Measurements from ENCODE around the gene FNBP1.
"Not testable (repeated sequence)": the region's sequence is repeated elsewhere in the genome, so short reads cannot be mapped to it uniquely, and the experiment has no call there.

Gene FNBP1

GRCh38 chr9:130006952-130007351, 36.0 kb downstream of the FNBP1 start:
- peaks cover 84% of the 10 kb centered on the region for H3K36me3 Mint-ChIP-seq (ENCODE audit: insufficient read depth)
- peak overlapping the region; percentile 66 to 70 for H3K4me3 Mint-ChIP-seq
- H3K4me1 Mint-ChIP-seq (ENCODE audit: low read depth in 2 of 2), result peaks cover 54 to 78% of the 10 kb centered on the region in 2 donors
- peak overlapping the region; percentile 96 to 97 for H3K27ac Mint-ChIP-seq
- not testable (repeated sequence) for H3K27me3 Mint-ChIP-seq; H3K9me3 Mint-ChIP-seq; ATAC-seq (replicated peaks); DNase-seq

- peaks cover 88% of the 10 kb centered on the region for H3K36me3 Mint-ChIP-seq (ENCODE audit: insufficient read depth)
- peak overlapping the region; percentile 57 to 59 for H3K4me3 Mint-ChIP-seq
- H3K9me3 Mint-ChIP-seq, result no peaks in the 10 kb centered on the region
- DNase-seq (no peak), ATAC-seq (replicated peaks) (no peak)
- H3K27me3 Mint-ChIP-seq, result no peaks in the 10 kb centered on the region
- peak overlapping the region; percentile 93 to 97 for H3K27ac Mint-ChIP-seq
- H3K4me1 Mint-ChIP-seq (ENCODE audit: low read depth in 2 of 2), result peaks cover 54 to 71% of the 10 kb centered on the region in 2 donors
Observed at GRCh38 chr9:130003943-130004552, 38.9 kb downstream of the FNBP1 start.

- no peak for ATAC-seq (replicated peaks)
- Mint-ChIP-seq H3K27me3 (no peaks in the 10 kb centered on the region), H3K9me3 (no peaks in the 10 kb centered on the region), H3K27ac (peak overlapping the region; percentile 93 to 97), H3K4me3 (peak overlapping the region; percentile 53 to 59), H3K4me1 (ENCODE audit: low read depth in 2 of 2) (peaks cover 57 to 72% of the 10 kb centered on the region in 2 donors), H3K36me3 (ENCODE audit: insufficient read depth) (peaks cover 86% of the 10 kb centered on the region)
- no peak for DNase-seq
Observed at GRCh38 chr9:130002320-130002719, 40.7 kb downstream of the FNBP1 start.

GRCh38 chr9:130001190-130001589, 41.8 kb downstream of the FNBP1 start:
- DNase-seq, result no peak
- H3K4me1 Mint-ChIP-seq (ENCODE audit: low read depth in 2 of 2), result peaks cover 53 to 62% of the 10 kb centered on the region in 2 donors
- peak; percentile 58 for ATAC-seq (replicated peaks)

GRCh38 chr9:129999141-129999510, 43.9 kb downstream of the FNBP1 start:
- H3K9me3 Mint-ChIP-seq, result no peaks in the 10 kb centered on the region
- H3K4me3 Mint-ChIP-seq, result peak overlapping the region; percentile 12 to 55
- H3K36me3 Mint-ChIP-seq (ENCODE audit: insufficient read depth), result peaks cover 81% of the 10 kb centered on the region

More at GRCh38 chr9:130001190-130001589, 41.8 kb downstream of the FNBP1 start:
- Mint-ChIP-seq H3K36me3 (ENCODE audit: insufficient read depth) (peaks cover 83% of the 10 kb centered on the region), H3K9me3 (no peaks in the 10 kb centered on the region), H3K4me3 (peak overlapping the region; percentile 52 to 69), H3K27me3 (no peaks in the 10 kb centered on the region), H3K27ac (peak overlapping the region; percentile 88 to 97)

GRCh38 chr9:129998491-129999140, 44.4 kb downstream of the FNBP1 start:
- peak; percentile 48 for ATAC-seq (replicated peaks)
- H3K27ac Mint-ChIP-seq, result peak overlapping the region; percentile 95 to 97
- H3K36me3 Mint-ChIP-seq (ENCODE audit: insufficient read depth), result peaks cover 81% of the 10 kb centered on the region
- H3K4me3 Mint-ChIP-seq, result peak overlapping the region; percentile 12 to 55
- DNase-seq, result no peak
- peaks cover 64 to 65% of the 10 kb centered on the region in 2 donors for H3K4me1 Mint-ChIP-seq (ENCODE audit: low read depth in 2 of 2)
- no peaks in the 10 kb centered on the region for H3K9me3 Mint-ChIP-seq
- no peaks in the 10 kb centered on the region for H3K27me3 Mint-ChIP-seq

More at GRCh38 chr9:129999141-129999510, 43.9 kb downstream of the FNBP1 start:
- DNase-seq, result no peak
- H3K27me3 Mint-ChIP-seq, result no peaks in the 10 kb centered on the region
- H3K27ac Mint-ChIP-seq, result peak overlapping the region; percentile 95 to 97
- peaks cover 65 to 67% of the 10 kb centered on the region in 2 donors for H3K4me1 Mint-ChIP-seq (ENCODE audit: low read depth in 2 of 2)
- no peak for ATAC-seq (replicated peaks)

DNA sequence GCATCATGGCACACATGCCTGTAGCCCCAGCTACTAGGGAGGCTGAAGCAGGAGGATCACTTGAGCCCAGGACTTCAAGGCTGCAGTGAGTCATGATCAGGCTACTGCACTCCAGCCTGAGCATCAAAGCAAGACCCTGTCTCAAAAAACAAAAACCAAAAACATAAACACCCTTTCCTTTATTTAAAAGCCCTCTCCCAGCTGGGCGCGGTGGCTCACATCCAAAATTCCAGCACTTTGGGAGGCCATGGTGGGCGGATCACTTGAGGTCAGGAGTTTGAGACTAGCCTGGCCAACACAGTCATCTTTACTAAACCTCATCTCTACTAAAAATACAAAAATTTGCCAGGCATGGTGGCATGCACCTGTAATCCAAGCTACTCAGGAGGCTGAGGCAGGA, 45.3 kb downstream of the FNBP1 start:
- not testable (repeated sequence) for H3K27me3 Mint-ChIP-seq; DNase-seq; ATAC-seq (replicated peaks); H3K9me3 Mint-ChIP-seq
- Mint-ChIP-seq H3K36me3 (ENCODE audit: insufficient read depth) (peaks cover 84% of the 10 kb centered on the region), H3K27ac (peak overlapping the region; percentile 95 to 97), H3K4me1 (ENCODE audit: low read depth in 2 of 2) (peaks cover 56 to 58% of the 10 kb centered on the region in 2 donors), H3K4me3 (peak overlapping the region in 1 of 2 donors; percentile 34)

DNA sequence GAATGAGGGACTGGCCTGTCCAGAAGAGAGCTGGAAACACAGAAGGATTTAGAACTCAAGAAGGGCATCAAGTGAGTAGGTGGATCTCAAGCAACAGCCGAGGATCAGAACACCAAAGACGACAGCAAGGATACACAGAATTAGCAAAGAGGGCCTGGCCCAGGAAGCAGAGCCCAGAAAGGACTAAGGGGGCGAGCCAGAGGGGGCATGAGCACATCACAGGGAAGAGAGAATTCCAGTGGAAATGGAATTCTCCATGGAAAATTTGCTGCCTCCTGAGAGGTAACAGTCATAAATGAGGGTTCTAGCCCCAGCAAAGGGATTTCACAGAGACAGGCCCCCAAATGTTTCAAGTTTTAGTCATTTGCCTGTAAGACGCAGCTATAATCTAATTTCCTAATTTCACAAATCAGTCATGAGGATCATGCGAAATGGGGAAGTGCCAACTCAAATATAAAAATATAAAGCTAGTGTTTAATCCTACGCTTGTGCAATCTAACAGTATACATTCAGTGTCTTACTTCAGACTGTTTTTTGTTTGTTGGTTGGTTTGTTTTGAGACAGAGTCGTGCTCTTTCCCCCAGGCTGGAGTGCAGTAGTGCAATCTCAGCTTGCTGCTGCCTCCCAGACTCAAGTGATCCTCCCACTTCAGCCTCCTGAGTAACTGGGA, 46.7 kb downstream of the FNBP1 start:
- DNase-seq, result no peak
- ATAC-seq (replicated peaks), result no peak
- Mint-ChIP-seq H3K27ac (peak overlapping the region; percentile 91 to 95), H3K27me3 (no peaks in the 10 kb centered on the region), H3K4me1 (ENCODE audit: low read depth in 2 of 2) (peaks cover 56 to 60% of the 10 kb centered on the region in 2 donors), H3K9me3 (no peaks in the 10 kb centered on the region), H3K4me3 (peak overlapping the region; percentile 70 to 77), H3K36me3 (ENCODE audit: insufficient read depth) (peaks cover 86% of the 10 kb centered on the region)

- H3K36me3 Mint-ChIP-seq (ENCODE audit: insufficient read depth), result peaks cover 86% of the 10 kb centered on the region
- ATAC-seq (replicated peaks) (peak; percentile 43), DNase-seq (no peak)
- H3K4me1 Mint-ChIP-seq (ENCODE audit: low read depth in 2 of 2), result peaks cover 51 to 61% of the 10 kb centered on the region in 2 donors
- no peaks in the 10 kb centered on the region for H3K27me3 Mint-ChIP-seq
- H3K4me3 Mint-ChIP-seq, result peak overlapping the region; percentile 70 to 77
- no peaks in the 10 kb centered on the region for H3K9me3 Mint-ChIP-seq
- H3K27ac Mint-ChIP-seq, result peak overlapping the region; percentile 91 to 95
Observed at GRCh38 chr9:129995409-129996160, 47.4 kb downstream of the FNBP1 start.

DNA sequence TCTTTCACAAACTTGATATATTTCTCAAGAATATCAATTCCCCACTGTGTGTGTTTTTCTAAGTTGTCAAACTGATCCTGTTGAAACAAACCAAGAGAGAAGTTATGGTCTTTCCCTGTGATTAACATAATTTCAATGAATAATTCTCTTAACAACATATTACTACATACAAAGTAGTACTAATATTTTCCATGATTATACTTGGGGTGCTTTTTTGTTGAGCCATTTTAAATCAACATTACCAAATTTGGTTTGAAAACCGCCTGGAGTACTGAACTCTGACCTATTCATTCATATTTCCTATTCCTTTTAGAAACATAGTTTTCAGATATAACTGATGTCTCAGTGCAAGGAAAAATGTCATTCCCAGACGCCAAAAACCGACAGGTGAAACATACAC, 48.1 kb downstream of the FNBP1 start:
- no peaks in the 10 kb centered on the region for H3K9me3 Mint-ChIP-seq
- peaks cover 85% of the 10 kb centered on the region for H3K36me3 Mint-ChIP-seq (ENCODE audit: insufficient read depth)
- H3K4me3 Mint-ChIP-seq, result peak overlapping the region; percentile 70 to 77
- ATAC-seq (replicated peaks) (no peak), DNase-seq (no peak)
- H3K4me1 Mint-ChIP-seq (ENCODE audit: low read depth in 2 of 2), result peaks cover 50 to 60% of the 10 kb centered on the region in 2 donors
- no peaks in the 10 kb centered on the region for H3K27me3 Mint-ChIP-seq
- peak overlapping the region; percentile 91 to 95 for H3K27ac Mint-ChIP-seq

DNA sequence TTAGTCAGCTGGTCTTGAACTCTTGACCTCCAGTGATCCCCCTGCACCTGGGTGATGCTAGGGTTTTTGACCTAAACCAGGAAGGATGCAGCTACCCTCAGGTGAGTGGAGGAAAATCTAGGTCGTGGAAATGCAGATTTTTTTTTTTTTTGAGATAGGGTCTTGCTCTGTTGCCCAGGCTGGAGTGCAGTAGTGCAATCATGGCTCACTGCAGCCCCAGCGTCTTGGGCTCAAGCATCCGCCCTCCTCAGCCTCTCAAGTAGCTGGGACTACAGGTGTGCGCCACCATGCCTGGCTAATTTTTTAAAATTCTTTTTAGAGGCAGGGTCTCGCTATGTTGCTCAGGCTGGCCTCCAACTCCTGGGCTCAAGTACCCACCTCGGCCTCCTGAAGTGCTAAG, 51.9 kb downstream of the FNBP1 start:
- not testable (repeated sequence) for H3K27me3 Mint-ChIP-seq; ATAC-seq (replicated peaks); H3K9me3 Mint-ChIP-seq; DNase-seq
- H3K27ac Mint-ChIP-seq, result peak overlapping the region; percentile 75 to 96
- peaks cover 61% of the 10 kb centered on the region for H3K36me3 Mint-ChIP-seq (ENCODE audit: insufficient read depth)
- peak overlapping the region; percentile 61 to 73 for H3K4me3 Mint-ChIP-seq
- peaks cover 52 to 75% of the 10 kb centered on the region in 2 donors for H3K4me1 Mint-ChIP-seq (ENCODE audit: low read depth in 2 of 2)

DNA sequence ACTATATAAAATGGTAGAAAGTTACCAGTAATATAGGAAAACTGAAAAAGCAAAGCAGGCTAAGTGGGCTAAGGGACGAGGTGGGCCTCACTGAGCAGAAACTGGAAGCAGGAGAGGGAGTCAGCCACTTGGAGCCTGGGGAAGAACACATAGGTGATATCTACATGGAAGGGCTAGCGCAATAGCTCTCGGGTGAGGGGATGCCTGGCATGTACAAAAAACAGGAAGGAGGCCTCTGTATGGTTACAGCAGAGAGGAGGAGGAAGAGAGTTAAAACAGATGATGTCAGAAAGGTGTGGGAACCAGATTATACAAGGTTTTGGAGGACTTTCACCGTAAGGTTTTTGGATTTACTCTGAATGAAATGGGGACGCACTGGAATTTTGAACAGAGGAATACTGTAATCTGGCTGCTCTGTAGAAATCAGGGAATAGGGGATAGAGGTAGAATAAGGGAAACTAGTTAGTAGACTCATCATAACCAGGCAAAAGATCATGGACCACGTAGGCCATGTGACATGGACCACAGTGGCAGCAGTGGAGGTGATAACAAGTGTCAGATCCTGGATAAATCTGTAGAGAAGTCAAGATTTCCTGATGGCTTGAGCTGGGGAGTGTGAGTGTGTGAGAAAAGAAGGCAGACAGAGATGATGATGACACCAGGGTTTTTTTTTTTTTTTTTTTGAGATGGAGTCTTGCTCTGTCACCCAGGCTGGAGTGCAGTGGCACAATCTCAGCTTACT, 52.5 kb downstream of the FNBP1 start:
- Mint-ChIP-seq H3K4me3 (peak overlapping the region; percentile 35 to 73), H3K9me3 (no peaks in the 10 kb centered on the region), H3K27me3 (no peaks in the 10 kb centered on the region), H3K36me3 (ENCODE audit: insufficient read depth) (peaks cover 55% of the 10 kb centered on the region), H3K27ac (peak overlapping the region; percentile 75 to 96), H3K4me1 (ENCODE audit: low read depth in 2 of 2) (peaks cover 47 to 70% of the 10 kb centered on the region in 2 donors)
- DNase-seq, result no peak
- ATAC-seq (replicated peaks), result peak; percentile 66

Data from effector memory CD8-positive, alpha-beta T cell (primary cell).